Stimulated activated CD8-positive, alpha-beta memory T cell treated with anti-CD3 and anti-CD28 coated beads, Interleukin-4, amount 100 ng/mL, for 1 hour (primary cell): ENCODE results near the gene POLR1C.
"Not testable (repeated sequence)": the region's sequence is repeated elsewhere in the genome, so short reads cannot be mapped to it uniquely, and the experiment has no call there.

Source experiments
- DNase-seq, 2 donors: peaks; one replicate each; pipeline ENCODE4 v3.0.0-alpha.2; 2020; ENCODE audit warnings: low read depth in 2 of 2, low spot score in 1 of 2

The POLR1C gene

GRCh38 chr6:43516697-43517504, at the start of gene POLR1C, which contains the start of gene YIPF3:
TSS of gene POLR1C (plus strand) at chr6:43517089. CDS start at chr6:43517110, 21 bp downstream.
TSS of gene YIPF3 (minus strand) at chr6:43516926. CDS start at chr6:43516807, 119 bp downstream.
- DNase-seq = peak; percentile 93

GRCh38 chr6:43467265-43467664, 49.6 kb upstream of the POLR1C start:
- DNase-seq = not testable (repeated sequence)

- no peak for DNase-seq
Observed at GRCh38 chr6:43467752-43468151, 49.1 kb upstream of the POLR1C start.

- no peak for DNase-seq
Observed at GRCh38 chr6:43468240-43468639, 48.6 kb upstream of the POLR1C start.

- no peak for DNase-seq
Observed at GRCh38 chr6:43468748-43469681, 47.9 kb upstream of the POLR1C start.

- no peak for DNase-seq
Observed at GRCh38 chr6:43469947-43470346, 46.9 kb upstream of the POLR1C start.

- DNase-seq = no peak
Observed at GRCh38 chr6:43471399-43471798, 45.5 kb upstream of the POLR1C start.

GRCh38 chr6:43472515-43472914, 44.4 kb upstream of the POLR1C start:
- DNase-seq = no peak

- DNase-seq = no peak
Observed at GRCh38 chr6:43475516-43475915, 41.4 kb upstream of the POLR1C start.

GRCh38 chr6:43476746-43477145, 40.1 kb upstream of the POLR1C start:
- no peak for DNase-seq

- DNase-seq = peak; percentile 96 to 98
Observed at GRCh38 chr6:43477235-43478007, 39.5 kb upstream of the POLR1C start, which contains the start of gene TJAP1. TSS of gene TJAP1 (plus strand) at chr6:43477570. CDS start at chr6:43499002, 21,432 bp downstream.

GRCh38 chr6:43478008-43478372, 38.9 kb upstream of the POLR1C start:
- no peak for DNase-seq

GRCh38 chr6:43481075-43481474, 35.8 kb upstream of the POLR1C start:
- DNase-seq = no peak

GRCh38 chr6:43481591-43482236, 35.2 kb upstream of the POLR1C start:
- DNase-seq = no peak

GRCh38 chr6:43488667-43489276, 28.1 kb upstream of the POLR1C start:
- DNase-seq = no peak

- no peak for DNase-seq
Observed at GRCh38 chr6:43489277-43490072, 27.4 kb upstream of the POLR1C start.

- DNase-seq = no peak
Observed at GRCh38 chr6:43490523-43490939, 26.4 kb upstream of the POLR1C start.

GRCh38 chr6:43491750-43492661, 24.9 kb upstream of the POLR1C start:
- DNase-seq = no peak
